Measurements from ENCODE around the gene CAMK2D. TPM values are rescaled to one million over a fixed set of nuclear protein-coding genes. Genes with fewer than 3 reads are reported as not detected.

CAMK2D gene
- total and polyA plus RNA-seq, 2 experiments from 2014 or later, result 4.9 to 14.6 TPM

- H3K9me3 Mint-ChIP-seq, result no peaks in the 10 kb centered on the region
- Histone ChIP-seq H3K27me3 (ENCODE audit: insufficient read depth) (no peaks in the 10 kb centered on the region), H3K4me2 (no peak overlapping the region), H3K27ac (ENCODE audit: low read depth) (no peak overlapping the region), H3K79me2 (replicated peaks; ENCODE audit: insufficient read depth) (no peaks in the 10 kb centered on the region), H3K9me2 (ENCODE audit: insufficient read depth) (no peaks in the 10 kb centered on the region), H3K36me3 (ENCODE audit: insufficient read depth) (no peaks in the 10 kb centered on the region), H3K4me3 (no peak overlapping the region), H3F3A (replicated peaks; ENCODE audit: low read depth) (no peaks in the 10 kb centered on the region), H2AFZ (no peak overlapping the region), H4K20me1 (replicated peaks; ENCODE audit: insufficient read depth) (no peaks in the 10 kb centered on the region), H3K4me1 (ENCODE audit: insufficient read depth) (peaks cover 7% of the 10 kb centered on the region)
- ATAC-seq (no peak), DNase-seq (ENCODE audit: low spot score) (no peak)
- no peaks in the 10 kb centered on the region for H3K27me3 Mint-ChIP-seq (ENCODE audit: insufficient read depth, low read depth, poor library complexity)
- no peak overlapping the region for H3K4me3 Mint-ChIP-seq
- H3K27ac Mint-ChIP-seq, result no peak overlapping the region
- no peaks in the 10 kb centered on the region for H3K36me3 Mint-ChIP-seq (ENCODE audit: low read depth)
- peaks cover 2% of the 10 kb centered on the region; the same call in 1 of the 3 replicates for H3K4me1 Mint-ChIP-seq
- TF ChIP-seq REST (IDR thresholded peaks at IDR 0.05; ENCODE audit: unreplicated experiment) (no peak), ETS1 (IDR thresholded peaks at IDR 0.05) (no peak), JUNB (IDR thresholded peaks at IDR 0.05; ENCODE audit: unreplicated experiment) (no peak), ZNF114 (CRISPR knock-in tag; IDR thresholded peaks at IDR 0.05) (no peak), CTCF (conservative IDR thresholded peaks at IDR 0.05; ENCODE audit: low read depth in 2 of 2) (no peak), STAT1 (IDR thresholded peaks at IDR 0.05; ENCODE audit: unreplicated experiment) (no peak), ZNF462 (CRISPR knock-in tag; IDR thresholded peaks at IDR 0.05) (no peak), NANOG (IDR thresholded peaks at IDR 0.05; ENCODE audit: borderline replicate concordance) (no peak)
Observed at GRCh38 chr4:113749178-113749577, 12.4 kb downstream of the CAMK2D start.
